HL-60/S4 (cell line): ENCODE results near the gene PPP2R1A.
"Not testable (repeated sequence)": the region's sequence is repeated elsewhere in the genome, so short reads cannot be mapped to it uniquely, and the experiment has no call there.

Experiments
- in situ Hi-C: fragments of 300-500 bp; cut with MboI; formaldehyde crosslinking; loops from 2 replicates; pipeline ENCODE4 v1.14.3; 2022; ENCODE audit warnings: low sequenced_read_pairs

The PPP2R1A gene

GRCh38 chr19:52200044-52200443, 10.2 kb downstream of the PPP2R1A start:
- in situ Hi-C loops, result no loop called here

GRCh38 chr19:52200755-52201391, 11.0 kb downstream of the PPP2R1A start:
- in situ Hi-C loops, result not testable (repeated sequence)

GRCh38 chr19:52206481-52206880, 16.6 kb downstream of the PPP2R1A start:
- in situ Hi-C loops, result no loop called here

- in situ Hi-C loops, result no loop called here
Observed at GRCh38 chr19:52211203-52211602, 21.4 kb downstream of the PPP2R1A start.

GRCh38 chr19:52211926-52212571, 22.2 kb downstream of the PPP2R1A start:
- in situ Hi-C loops, result no loop called here

- in situ Hi-C loops, result no loop called here
Observed at GRCh38 chr19:52212572-52213255, 22.9 kb downstream of the PPP2R1A start.

- in situ Hi-C loops, result no loop called here
Observed at GRCh38 chr19:52214241-52214640, 24.4 kb downstream of the PPP2R1A start.

- in situ Hi-C loops, result no loop called here
Observed at GRCh38 chr19:52216401-52216800, 26.5 kb downstream of the PPP2R1A start.

GRCh38 chr19:52217576-52217975, 27.7 kb downstream of the PPP2R1A start:
- in situ Hi-C loops, result no loop called here

- in situ Hi-C loops, result no loop called here
Observed at GRCh38 chr19:52219611-52220010, 29.8 kb downstream of the PPP2R1A start.

- in situ Hi-C loops, result no loop called here
Observed at GRCh38 chr19:52221031-52221430, 31.2 kb downstream of the PPP2R1A start.

- in situ Hi-C loops, result no loop called here
Observed at GRCh38 chr19:52221831-52222375, 32.1 kb downstream of the PPP2R1A start.

- in situ Hi-C loops, result no loop called here
Observed at GRCh38 chr19:52224211-52224610, 34.4 kb downstream of the PPP2R1A start.

GRCh38 chr19:52226652-52227051, 36.8 kb downstream of the PPP2R1A start:
- in situ Hi-C loops, result no loop called here

- in situ Hi-C loops, result no loop called here
Observed at GRCh38 chr19:52227196-52227940, 37.5 kb downstream of the PPP2R1A start.

GRCh38 chr19:52227980-52228379, 38.1 kb downstream of the PPP2R1A start:
- in situ Hi-C loops, result no loop called here

GRCh38 chr19:52229524-52229923, 39.7 kb downstream of the PPP2R1A start:
- in situ Hi-C loops, result no loop called here

GRCh38 chr19:52230685-52231084, 40.8 kb downstream of the PPP2R1A start:
- in situ Hi-C loops, result no loop called here

- in situ Hi-C loops, result no loop called here
Observed at GRCh38 chr19:52231154-52231910, 41.5 kb downstream of the PPP2R1A start.

GRCh38 chr19:52234406-52234805, 44.6 kb downstream of the PPP2R1A start:
- in situ Hi-C loops, result no loop called here
